Ovary (tissue), 9 donors: ENCODE data around the gene BACH2. TPM values are rescaled to one million over a fixed set of nuclear protein-coding genes. Genes with fewer than 3 reads are reported as not detected.

Experiments
- DNase-seq, 5 donors: peaks; one replicate each; pipeline ENCODE4 v3.0.0-alpha.2; 2019 to 2020
- H3K27ac ChIP-seq, 2 donors: fragments of 200-600 bp; one replicate each; pipeline versions ENCODE4 v1.5.1 to v1.8.0; 2019 to 2022
- H3K27me3 ChIP-seq: fragments of 200-600 bp; one replicate; pipeline ENCODE4 v1.8.0; 2022
- H3K36me3 ChIP-seq: fragments of 200-600 bp; sonication (generic); one replicate; pipeline ENCODE4 v1.5.1; 2019
- H3K4me1 ChIP-seq: one replicate; pipeline ENCODE4 v1.8.1; 2013; ENCODE audit warnings: mild to moderate bottlenecking, moderate library complexity; ENCODE audit not compliant: insufficient read depth
- H3K4me3 ChIP-seq: fragments of 200-600 bp; sonication (generic); one replicate; pipeline ENCODE4 v1.5.1; 2017
- H3K9me3 ChIP-seq, 2 donors: fragments of 200-600 bp in 1 of 2; sonication (generic) in 1 of 2; one replicate each; pipeline versions ENCODE4 v1.5.1 to v1.8.1; 2013 to 2019; ENCODE audit warnings: mild to moderate bottlenecking in 1 of 2, moderate library complexity in 1 of 2
- CTCF ChIP-seq, 3 donors: fragments of 450-650 bp in 2 of 3; fragments of 200-600 bp in 1 of 3; IDR thresholded peaks; one replicate each; pipeline versions ENCODE4 v1.5.1 to v1.8.0; 2016 to 2022; ENCODE audit warnings: antibody characterized with exemption in 3 of 3, mild to moderate bottlenecking in 1 of 3
- EP300 ChIP-seq: sonication (generic); formaldehyde crosslinking; IDR thresholded peaks from one replicate; pipeline ENCODE4 v1.6.1; 2017; ENCODE audit warnings: antibody characterized with exemption
- POLR2A ChIP-seq: fragments of 450-650 bp; IDR thresholded peaks from one replicate; pipeline ENCODE4 v1.6.1; 2017; ENCODE audit warnings: antibody characterized with exemption, mild to moderate bottlenecking, moderate library complexity
- WGBS, 3 donors: extraction: QIAGEN DNeasy Blood & Tissue Kit in 1 of 3; methylation state at CpG; one replicate each; pipeline versions ENCODE4 v1.1.5 to v1.1.7; 2013 to 2017; 5-methylcytosine and 5-hydroxymethylcytosine counted together
- intact Hi-C, 4 donors: fragments of 100-400 bp; cut with DNase I; formaldehyde crosslinking; loops; one replicate each; pipeline versions ENCODE4 v1.11.0 to v1.15.1; 2022 to 2023
- polyA plus RNA-seq, 2 donors: library from polyadenylated mRNA; stranded (reverse); fragments of 200-250 nt in 1 of 2; fragments of 350-450 nt in 1 of 2; fragmentation: Illumina TruSeq in 1 of 2; extraction: RNeasy Lipid Tissue Mini Kit (QIAGEN cat#74804) in 1 of 2; gene quantifications; one replicate each; pipeline ENCODE4 v1.2.3, GENCODE V29; 2013 to 2014
- total RNA-seq, 7 donors: library from RNA; depleted of rRNA in 2 of 7; stranded (reverse); fragments of >200 nt in 2 of 7; fragmentation: NEBNext Ultra II Directional in 3 of 7; extraction: Animal tissue kit (Norgen Biotek cat#: 25700) in 3 of 7; gene quantifications; one replicate each; pipeline versions ENCODE4 v1.1.0 to v1.2.4, GENCODE V29; 2016 to 2023
- donor health status: DM: no; HTN: no; CAD: no; lungs with moderate emphysema.
- donor health status: DM: no; HTN: no; CAD: no.
- donor health status: Bipolar disorder and iron deficiency.
- donor health status: DM: yes; HTN: yes; CAD: no.
- donor health status: DM: no; HTN: no; CAD: no.
- donor health status: DM: yes; HTN: yes; CAD: no.

The BACH2 gene
- total and polyA plus RNA-seq, 9 donors: 2.6 to 19.2 (median 10.5) TPM

GRCh38 chr6:90322976-90323474 is 26.4 kb upstream of the BACH2 start:
- WGBS, 3 donors: 82 to 91% (median 83%) methylated on average over 3 of the region's 3 CpGs
- H3K27me3 ChIP-seq: no peaks in the 10 kb centered on the region
- no peak overlapping the region for H3K27ac ChIP-seq
- no peak for DNase-seq
- H3K4me3 ChIP-seq: no peak overlapping the region
- no peaks in the 10 kb centered on the region for H3K36me3 ChIP-seq
- H3K4me1 ChIP-seq: no peaks in the 10 kb centered on the region
- TF ChIP-seq POLR2A (no peak), EP300 (no peak), CTCF (IDR thresholded peaks at IDR 0.05) (no peak)
- intact Hi-C loops: no loop called here
- H3K9me3 ChIP-seq: no peaks in the 10 kb centered on the region

- no peak for DNase-seq
- Histone ChIP-seq H3K27me3 (no peaks in the 10 kb centered on the region), H3K27ac (no peak overlapping the region), H3K4me1 (no peaks in the 10 kb centered on the region), H3K9me3 (no peaks in the 10 kb centered on the region), H3K36me3 (no peaks in the 10 kb centered on the region), H3K4me3 (no peak overlapping the region)
- 82 to 84% (median 82%) methylated on average over 6 of the region's 6 CpGs for WGBS, 3 donors
- TF ChIP-seq POLR2A (no peak), EP300 (no peak), CTCF (IDR thresholded peaks at IDR 0.05) (no peak)
- intact Hi-C loops: no loop called here
Measured at GRCh38 chr6:90319979-90320685, 23.5 kb upstream of the BACH2 start.

GRCh38 chr6:90319044-90319443 is 22.4 kb upstream of the BACH2 start:
- no peak for TF ChIP-seq EP300
- no peak for TF ChIP-seq CTCF (IDR thresholded peaks at IDR 0.05)
- TF ChIP-seq POLR2A: no peak
- H3K27ac ChIP-seq: no peak overlapping the region
- WGBS, 3 donors: 62 to 79% (median 75%) methylated on average over 1 of the region's 1 CpG
- no peaks in the 10 kb centered on the region for H3K4me1 ChIP-seq
- H3K4me3 ChIP-seq: no peak overlapping the region
- intact Hi-C loops: no loop called here
- H3K27me3 ChIP-seq: no peaks in the 10 kb centered on the region
- no peaks in the 10 kb centered on the region for H3K9me3 ChIP-seq
- H3K36me3 ChIP-seq: no peaks in the 10 kb centered on the region
- no peak for DNase-seq

- Histone ChIP-seq H3K4me1 (no peaks in the 10 kb centered on the region), H3K27me3 (no peaks in the 10 kb centered on the region), H3K27ac (no peak overlapping the region), H3K4me3 (no peak overlapping the region), H3K36me3 (no peaks in the 10 kb centered on the region), H3K9me3 (no peaks in the 10 kb centered on the region)
- intact Hi-C loops: no loop called here
- no peak for DNase-seq
- TF ChIP-seq EP300 (no peak), POLR2A (no peak)
- 44 to 61% (median 55%) methylated on average over 3 of the region's 3 CpGs for WGBS, 3 donors
Measured at GRCh38 chr6:90315986-90316385, 19.3 kb upstream of the BACH2 start.

GRCh38 chr6:90315354-90315950 is 18.8 kb upstream of the BACH2 start:
- intact Hi-C loops: no loop called here
- WGBS, 3 donors: 76 to 87% (median 86%) methylated on average over 4 of the region's 4 CpGs
- no peaks in the 10 kb centered on the region for H3K27me3 ChIP-seq
- no peak for TF ChIP-seq CTCF (IDR thresholded peaks at IDR 0.05)
- no peak for DNase-seq
- H3K4me3 ChIP-seq: no peak overlapping the region
- H3K9me3 ChIP-seq: no peaks in the 10 kb centered on the region
- no peaks in the 10 kb centered on the region for H3K36me3 ChIP-seq
- no peak overlapping the region for H3K27ac ChIP-seq
- H3K4me1 ChIP-seq: no peaks in the 10 kb centered on the region
